GM12878 (cell line): ENCODE measurements around the gene CTNNBIP1. TPM values are rescaled to one million over a fixed set of nuclear protein-coding genes. Genes with fewer than 3 reads are reported as not detected.

ENCODE experiments used
- ATAC-seq: fragments of 200-7000 bp; cut with Tn5 transposase; 3 replicates; pipeline ENCODE4 v1.9.1; 2020; ENCODE audit warnings: mild to moderate bottlenecking, moderate library complexity
- BruUV-seq: library from RNA; stranded (reverse); fragments of 400-500 nt; replicated peaks from 2 replicates; lab custom pipeline; 2021; lab: Mats Ljungman, UMichigan
- CTCF ChIA-PET: fragments of 300-600 bp; sonication (Branson Sonifier 250); formaldehyde crosslinking; extraction: SDS; loops from one replicate; lab custom pipeline; 2021; ENCODE audit warnings: inconsistent platforms; lab: Yijun Ruan, JAX
- POLR2A ChIA-PET: fragments of 350-600 bp; formaldehyde crosslinking; extraction: SDS; loops from one replicate; lab custom pipeline; 2021; ENCODE audit warnings: inconsistent platforms; lab: Charles Lee
- RAD21 ChIA-PET: fragments of 300-600 bp; sonication (Branson Sonifier 250); formaldehyde crosslinking; loops from one replicate; lab custom pipeline; 2023; ENCODE audit warnings: antibody characterized with exemption; ENCODE audit not compliant: unreplicated experiment; lab: Charles Lee
- SMC1A ChIA-PET: fragments of 300-600 bp; sonication (Branson Sonifier 250); formaldehyde crosslinking; loops from one replicate; lab custom pipeline; 2023; ENCODE audit not compliant: unreplicated experiment, uncharacterized antibody; lab: Charles Lee
- DNase-seq: peaks from one replicate; pipeline ENCODE4 v3.0.0-alpha.2; 2011; ENCODE audit warnings: low read depth, low spot score
- FAIRE-seq: peaks from 3 replicates; lab custom pipeline; 2011; peaks lifted over from hg19 to GRCh38; lab: Jason Lieb, UNC
- H2AFZ ChIP-seq: 2 replicates; pipeline ENCODE4 v1.6.0; 2011; ENCODE audit warnings: low read depth, low read length, control low read depth; ENCODE audit not compliant: control insufficient read depth
- H3K27ac ChIP-seq: 2 replicates; pipeline ENCODE4 v1.5.1; 2011; ENCODE audit warnings: control low read depth; ENCODE audit not compliant: control insufficient read depth, insufficient read depth
- H3K27me3 ChIP-seq, 2 experiments: replicated peaks in 1 of 2; 2 replicates each; pipeline versions ENCODE4 v1.6.0 to v1.6.1; 2011; ENCODE audit warnings: low read length in 1 of 2; ENCODE audit not compliant: control insufficient read depth in 2 of 2, insufficient read depth in 2 of 2
- H3K36me3 ChIP-seq, 2 experiments: 2 replicates each; pipeline ENCODE4 v1.5.1; 2011; ENCODE audit warnings: low read length in 1 of 2; ENCODE audit not compliant: control insufficient read depth in 2 of 2, insufficient read depth in 2 of 2
- H3K4me1 ChIP-seq: 2 replicates; pipeline ENCODE4 v1.6.1; 2011; ENCODE audit warnings: mild to moderate bottlenecking, low read length, moderate library complexity, mixed read lengths; ENCODE audit not compliant: control insufficient read depth, insufficient read depth
- H3K4me2 ChIP-seq: 2 replicates; pipeline ENCODE4 v1.6.0; 2011; ENCODE audit warnings: control low read depth; ENCODE audit not compliant: control insufficient read depth, insufficient read depth
- H3K4me3 ChIP-seq: fragments of 200-600 bp; sonication (generic); 2 replicates; pipeline ENCODE4 v1.5.1; 2016
- H3K79me2 ChIP-seq: 2 replicates; pipeline ENCODE4 v1.6.0; 2011; ENCODE audit warnings: low read length; ENCODE audit not compliant: control insufficient read depth, insufficient read depth
- H3K9ac ChIP-seq: 2 replicates; pipeline ENCODE4 v1.8.0; 2011; ENCODE audit warnings: low read length, control low read depth, mixed read lengths; ENCODE audit not compliant: control insufficient read depth, insufficient read depth
- H3K9me3 ChIP-seq: replicated peaks from 3 replicates; pipeline ENCODE4 v1.5.1; 2011; ENCODE audit warnings: mild to moderate bottlenecking, low read length; ENCODE audit not compliant: control insufficient read depth, insufficient read depth
- H4K20me1 ChIP-seq: 2 replicates; pipeline ENCODE4 v1.6.0; 2011; ENCODE audit not compliant: control insufficient read depth, insufficient read depth
- E4F1 ChIP-seq: fragments of 450-650 bp; IDR thresholded peaks from 2 replicates; pipeline ENCODE4 v1.6.1; 2018; ENCODE audit warnings: borderline replicate concordance, mild to moderate bottlenecking; ENCODE audit not compliant: partially characterized antibody
- FOXM1 ChIP-seq: IDR thresholded peaks from 2 replicates; pipeline ENCODE4 v1.6.1; 2012; ENCODE audit warnings: low read depth, mild to moderate bottlenecking, inconsistent platforms, low read length, moderate library complexity
- HDAC6 ChIP-seq: fragments of 200-600 bp; sonication (generic); IDR thresholded peaks from one replicate; pipeline ENCODE4 v1.8.0; 2017; ENCODE audit warnings: antibody characterized with exemption; ENCODE audit not compliant: unreplicated experiment
- KDM1A ChIP-seq: fragments of 200-600 bp; sonication (generic); IDR thresholded peaks from 2 replicates; pipeline ENCODE4 v1.6.1; 2016; ENCODE audit warnings: borderline replicate concordance
- KLF5 ChIP-seq: fragments of 450-650 bp; IDR thresholded peaks from 2 replicates; pipeline ENCODE4 v1.6.1; 2014; ENCODE audit warnings: mild to moderate bottlenecking; ENCODE audit not compliant: partially characterized antibody
- LARP7 ChIP-seq: fragments of 450-650 bp; IDR thresholded peaks from 2 replicates; pipeline ENCODE4 v1.6.1; 2017; ENCODE audit warnings: mild to moderate bottlenecking
- MTA2 ChIP-seq: fragments of 450-650 bp; IDR thresholded peaks from 2 replicates; pipeline ENCODE4 v1.6.1; 2016; ENCODE audit warnings: low read depth, mild to moderate bottlenecking, moderate library complexity
- NKRF ChIP-seq: fragments of 450-650 bp; conservative IDR thresholded peaks from 2 replicates; pipeline ENCODE4 v1.6.1; 2017; ENCODE audit warnings: mild to moderate bottlenecking, moderate library complexity
- SIN3A ChIP-seq: IDR thresholded peaks from 2 replicates; pipeline ENCODE4 v1.6.1; 2012; ENCODE audit warnings: low read depth, low read length, improper control_type of control experiment
- SP1 ChIP-seq: IDR thresholded peaks from one replicate; pipeline ENCODE4 v1.6.1; 2011; ENCODE audit warnings: low read depth, low read length
- USF1 ChIP-seq: IDR thresholded peaks from 2 replicates; pipeline ENCODE4 v1.6.1; 2011; ENCODE audit warnings: borderline replicate concordance, low read depth, mild to moderate bottlenecking, moderate library complexity, mixed read lengths, low read length; ENCODE audit not compliant: insufficient read depth; ENCODE audit errors: extremely low read length
- YY1 ChIP-seq: IDR thresholded peaks from 2 replicates; pipeline ENCODE4 v1.6.1; 2011; ENCODE audit warnings: low read depth, mild to moderate bottlenecking, low read length
- ZBTB4 ChIP-seq: fragments of 450-650 bp; formaldehyde crosslinking; IDR thresholded peaks from 2 replicates; pipeline ENCODE4 v1.4.0; 2022; ENCODE audit warnings: mild to moderate bottlenecking, moderate library complexity
- ZSCAN29 ChIP-seq: fragments of 450-650 bp; IDR thresholded peaks from 2 replicates; pipeline ENCODE4 v1.6.1; 2017; ENCODE audit warnings: mild to moderate bottlenecking, moderate library complexity
- WGBS: methylation state at CpG from one replicate; pipeline ENCODE4 v1.1.6; 2016; ENCODE audit warnings: low lambda C conversion rate; ENCODE audit not compliant: insufficient replicate concordance, insufficient coverage; ENCODE audit errors: missing lambda C conversion rate; 5-methylcytosine and 5-hydroxymethylcytosine counted together
- in situ Hi-C: fragments of 300-500 bp; cut with MboI; formaldehyde crosslinking; loops from 9 replicates; pipeline ENCODE4 v1.14.3; 2018; ENCODE audit warnings: mixed read lengths
- intact Hi-C: fragments of 100-400 bp; cut with micrococcal nuclease; formaldehyde crosslinking; loops from one replicate; pipeline ENCODE4 v1.14.2; 2022; ENCODE audit not compliant: unreplicated experiment
- polyA plus RNA-seq, 11 experiments: library from polyadenylated mRNA; depleted of rRNA in 4 of 11; unstranded in 6 of 11; stranded (reverse) in 5 of 11; fragments of >200 nt; fragmentation: Nextera tagmentation in 4 of 11; fragmentation: Illumina TruSeq in 1 of 11; extraction: Ambion mirVana in 4 of 11; extraction: Trizol in 1 of 11; gene quantifications; 1 replicate in 1 of 11; 2 replicates in 10 of 11; pipeline versions ENCODE4 v1.2.1 to v1.2.3, GENCODE V29; 2011 to 2016; ENCODE audit warnings: inconsistent platforms in 2 of 11, missing spikeins in 2 of 11, low read depth in 1 of 11
- total RNA-seq, 4 experiments: library from RNA; depleted of rRNA in 3 of 4; stranded (reverse); fragments of >200 nt in 3 of 4; fragmentation: Illumina TruSeq in 1 of 4; extraction: Trizol in 1 of 4; gene quantifications; 2 replicates each; pipeline versions ENCODE4 v1.2.1 to v1.2.3, GENCODE V29; 2013 to 2021

CTNNBIP1 gene
- total and polyA plus RNA-seq, 10 of the 15 experiments (the other 5 are each of a cell fraction or from before 2014, with no cell fraction given), result 0.42 to 31.8 (median 10.8) TPM

DNA sequence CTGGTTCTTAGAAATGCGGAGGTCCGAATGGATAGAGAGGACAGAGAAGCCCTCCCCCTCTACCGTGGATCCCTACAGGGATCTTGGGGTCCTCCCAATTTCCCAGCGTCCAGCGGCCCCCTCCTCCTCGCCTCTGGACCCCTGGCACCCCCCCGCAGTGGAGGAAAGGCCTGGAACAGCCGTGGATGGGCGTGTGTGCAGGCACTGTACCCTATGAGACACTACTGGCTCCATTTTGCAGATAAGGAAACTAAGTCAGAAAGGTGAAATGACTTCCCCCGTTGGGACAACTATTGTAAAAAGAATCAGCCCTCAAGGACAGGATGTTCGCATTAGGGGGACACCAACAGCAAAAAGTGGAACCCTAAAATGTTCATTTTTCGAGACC is 85.4 kb downstream of the CTNNBIP1 start:
- DNase-seq (no peak), FAIRE-seq (no peak), ATAC-seq (no peak)
- no peaks in the 10 kb centered on the region for H3K9me3 ChIP-seq
- 23% methylated on average over 12 of the region's 12 CpGs for WGBS
- in situ Hi-C loops, result no loop called here
- ChIA-PET POLR2A (interaction anchor here (0.9 kb wide), 1 partner anchor 36 kb away, joined by 3 read pairs; no protein-coding TSS in a partner anchor), RAD21 (no interaction called here), CTCF (interaction anchor here (2.2 kb wide), 1 partner anchor 40 kb away, joined by 9 read pairs; no protein-coding TSS in a partner anchor), SMC1A (interaction anchor here (1.2 kb wide), 1 partner anchor 198 kb away, joined by 3 read pairs; no protein-coding TSS in a partner anchor)
- intact Hi-C loops, result no loop called here
- peak overlapping the region; percentile 66; the same call in 1 of the 2 replicates for H3K4me3 ChIP-seq
- BruUV-seq, result no TSS peak
- H2AFZ ChIP-seq, result peak overlapping the region; percentile 82; the same call in 1 of the 2 replicates
- H3K27me3 ChIP-seq, result no peaks in the 10 kb centered on the region
- no peaks in the 10 kb centered on the region for H3K36me3 ChIP-seq
- H3K27ac ChIP-seq, result no peak overlapping the region
- H3K4me2 ChIP-seq, result peak overlapping the region; percentile 56
- H4K20me1 ChIP-seq, result no peaks in the 10 kb centered on the region
- H3K4me1 ChIP-seq, result peaks cover 23% of the 10 kb centered on the region
- H3K9ac ChIP-seq, result no peak overlapping the region
- TF ChIP-seq SP1 (no peak), HDAC6 (no peak), MTA2 (no peak), E4F1 (no peak), USF1 (no peak), ZSCAN29 (no peak), KLF5 (no peak), KDM1A (no peak), LARP7 (no peak), FOXM1 (no peak), ZBTB4 (CRISPR knock-in tag) (no peak), NKRF (no peak), YY1 (no peak), SIN3A (no peak)
- H3K79me2 ChIP-seq, result peaks cover 35% of the 10 kb centered on the region
